ENCODE data around the gene SOX13. TPM values are rescaled to one million over a fixed set of nuclear protein-coding genes. Genes with fewer than 3 reads are reported as not detected.

SOX13 gene
- total and polyA plus RNA-seq, 9 of the 15 experiments (the other 6 are each of a cell fraction or from before 2014, with no cell fraction given) = 0.03 to 0.35 (median 0.06) TPM; not detected in 5

DNA sequence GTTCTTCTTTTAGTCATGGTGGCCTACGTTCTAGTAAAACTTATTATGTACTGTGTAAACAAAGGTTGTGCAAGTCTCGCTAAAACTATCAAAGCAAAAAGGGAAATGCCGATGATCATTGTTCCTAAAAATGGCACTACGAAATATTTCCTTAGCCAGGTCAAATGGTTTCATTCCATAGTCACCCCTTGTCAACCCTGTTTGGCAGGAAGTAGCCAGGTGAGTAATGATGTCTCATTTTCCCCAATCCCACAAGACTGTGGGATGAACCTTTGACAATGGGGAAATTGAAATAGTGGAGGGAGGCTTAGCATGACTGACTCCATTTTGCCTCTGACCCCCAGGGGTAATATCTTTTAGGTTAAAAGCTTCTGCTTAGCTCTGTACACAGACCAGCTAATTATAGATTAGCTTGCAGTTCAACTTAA, 98.8 kb downstream of the SOX13 start (continued):
- TF ChIP-seq, protein P1, sequence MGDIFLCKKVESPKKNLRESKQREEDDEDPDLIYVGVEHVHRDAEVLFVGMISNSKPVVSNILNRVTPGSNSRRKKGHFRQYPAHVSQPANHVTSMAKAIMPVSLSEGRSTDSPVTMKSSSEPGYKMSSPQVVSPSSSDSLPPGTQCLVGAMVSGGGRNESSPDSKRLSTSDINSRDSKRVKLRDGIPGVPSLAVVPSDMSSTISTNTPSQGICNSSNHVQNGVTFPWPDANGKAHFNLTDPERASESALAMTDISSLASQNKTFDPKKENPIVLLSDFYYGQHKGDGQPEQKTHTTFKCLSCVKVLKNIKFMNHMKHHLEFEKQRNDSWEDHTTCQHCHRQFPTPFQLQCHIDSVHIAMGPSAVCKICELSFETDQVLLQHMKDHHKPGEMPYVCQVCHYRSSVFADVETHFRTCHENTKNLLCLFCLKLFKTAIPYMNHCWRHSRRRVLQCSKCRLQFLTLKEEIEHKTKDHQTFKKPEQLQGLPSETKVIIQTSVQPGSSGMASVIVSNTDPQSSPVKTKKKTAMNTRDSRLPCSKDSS (IDR thresholded peaks at IDR 0.05; ENCODE audit: low read depth, partially characterized antibody) = no peak
- TF ChIP-seq, protein P2, sequence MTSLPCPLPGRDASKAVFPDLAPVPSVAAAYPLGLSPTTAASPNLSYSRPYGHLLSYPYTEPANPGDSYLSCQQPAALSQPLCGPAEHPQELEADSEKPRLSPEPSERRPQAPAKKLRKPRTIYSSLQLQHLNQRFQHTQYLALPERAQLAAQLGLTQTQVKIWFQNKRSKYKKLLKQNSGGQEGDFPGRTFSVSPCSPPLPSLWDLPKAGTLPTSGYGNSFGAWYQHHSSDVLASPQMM (CRISPR knock-in tag; IDR thresholded peaks at IDR 0.05) = no peak
- TF ChIP-seq PYGO2 (tag; IDR thresholded peaks at IDR 0.05) (no peak), RBM17 (IDR thresholded peaks at IDR 0.05; ENCODE audit: borderline replicate concordance, low read depth, low read length) (no peak), ZFX (CRISPR knock-in tag; IDR thresholded peaks at IDR 0.05) (no peak), ZNF589 (CRISPR knock-in tag; IDR thresholded peaks at IDR 0.05; ENCODE audit: low read depth) (peak; percentile 97), ELF1 (tag; IDR thresholded peaks at IDR 0.05) (no peak), POLR3G (IDR thresholded peaks at IDR 0.05; ENCODE audit: extremely low read depth, insufficient read length, insufficient replicate concordance) (no peak), SPI1 (IDR thresholded peaks at IDR 0.05; ENCODE audit: borderline replicate concordance, low read depth, low read length) (no peak), FIP1L1 (IDR thresholded peaks at IDR 0.05; ENCODE audit: low read depth, low read length, poor library complexity, severe bottlenecking) (no peak), MBD2 (IDR thresholded peaks at IDR 0.05; ENCODE audit: borderline replicate concordance, low read depth) (no peak), MTA1 (IDR thresholded peaks at IDR 0.05; ENCODE audit: borderline replicate concordance) (no peak), LCOR (CRISPR knock-in tag; IDR thresholded peaks at IDR 0.05) (no peak), ZNF253 (CRISPR knock-in tag; conservative IDR thresholded peaks at IDR 0.05) (no peak), ZNF431 (CRISPR knock-in tag; IDR thresholded peaks at IDR 0.05) (no peak), SMARCA5 (IDR thresholded peaks at IDR 0.05) (no peak), MAFK (IDR thresholded peaks at IDR 0.05; ENCODE audit: low read length) (no peak)
- TF ChIP-seq, protein P3, sequence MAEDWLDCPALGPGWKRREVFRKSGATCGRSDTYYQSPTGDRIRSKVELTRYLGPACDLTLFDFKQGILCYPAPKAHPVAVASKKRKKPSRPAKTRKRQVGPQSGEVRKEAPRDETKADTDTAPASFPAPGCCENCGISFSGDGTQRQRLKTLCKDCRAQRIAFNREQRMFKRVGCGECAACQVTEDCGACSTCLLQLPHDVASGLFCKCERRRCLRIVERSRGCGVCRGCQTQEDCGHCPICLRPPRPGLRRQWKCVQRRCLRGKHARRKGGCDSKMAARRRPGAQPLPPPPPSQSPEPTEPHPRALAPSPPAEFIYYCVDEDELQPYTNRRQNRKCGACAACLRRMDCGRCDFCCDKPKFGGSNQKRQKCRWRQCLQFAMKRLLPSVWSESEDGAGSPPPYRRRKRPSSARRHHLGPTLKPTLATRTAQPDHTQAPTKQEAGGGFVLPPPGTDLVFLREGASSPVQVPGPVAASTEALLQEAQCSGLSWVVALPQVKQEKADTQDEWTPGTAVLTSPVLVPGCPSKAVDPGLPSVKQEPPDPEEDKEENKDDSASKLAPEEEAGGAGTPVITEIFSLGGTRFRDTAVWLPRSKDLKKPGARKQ (CRISPR knock-in tag; IDR thresholded peaks at IDR 0.05) = no peak
- TF ChIP-seq, protein P4, sequence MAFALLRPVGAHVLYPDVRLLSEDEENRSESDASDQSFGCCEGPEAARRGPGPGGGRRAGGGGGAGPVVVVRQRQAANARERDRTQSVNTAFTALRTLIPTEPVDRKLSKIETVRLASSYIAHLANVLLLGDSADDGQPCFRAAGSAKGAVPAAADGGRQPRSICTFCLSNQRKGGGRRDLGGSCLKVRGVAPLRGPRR (CRISPR knock-in tag; IDR thresholded peaks at IDR 0.05) = no peak
- TF ChIP-seq, protein P5, sequence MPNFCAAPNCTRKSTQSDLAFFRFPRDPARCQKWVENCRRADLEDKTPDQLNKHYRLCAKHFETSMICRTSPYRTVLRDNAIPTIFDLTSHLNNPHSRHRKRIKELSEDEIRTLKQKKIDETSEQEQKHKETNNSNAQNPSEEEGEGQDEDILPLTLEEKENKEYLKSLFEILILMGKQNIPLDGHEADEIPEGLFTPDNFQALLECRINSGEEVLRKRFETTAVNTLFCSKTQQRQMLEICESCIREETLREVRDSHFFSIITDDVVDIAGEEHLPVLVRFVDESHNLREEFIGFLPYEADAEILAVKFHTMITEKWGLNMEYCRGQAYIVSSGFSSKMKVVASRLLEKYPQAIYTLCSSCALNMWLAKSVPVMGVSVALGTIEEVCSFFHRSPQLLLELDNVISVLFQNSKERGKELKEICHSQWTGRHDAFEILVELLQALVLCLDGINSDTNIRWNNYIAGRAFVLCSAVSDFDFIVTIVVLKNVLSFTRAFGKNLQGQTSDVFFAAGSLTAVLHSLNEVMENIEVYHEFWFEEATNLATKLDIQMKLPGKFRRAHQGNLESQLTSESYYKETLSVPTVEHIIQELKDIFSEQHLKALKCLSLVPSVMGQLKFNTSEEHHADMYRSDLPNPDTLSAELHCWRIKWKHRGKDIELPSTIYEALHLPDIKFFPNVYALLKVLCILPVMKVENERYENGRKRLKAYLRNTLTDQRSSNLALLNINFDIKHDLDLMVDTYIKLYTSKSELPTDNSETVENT (CRISPR knock-in tag; IDR thresholded peaks at IDR 0.05) = no peak
